Heart left ventricle (tissue), 13 donors: Measurements from ENCODE around the gene DCAF5.

Source experiments
- CTCF ChIP-seq, 12 donors: fragments of 200-600 bp; sonication (generic) in 4 of 12; IDR thresholded peaks; one replicate each; pipeline versions ENCODE4 v1.5.0 to v1.8.0; 2018 to 2022; ENCODE audit warnings: antibody characterized with exemption in 12 of 12, mild to moderate bottlenecking in 5 of 12
- POLR2A ChIP-seq, 2 donors: fragments of 450-650 bp; IDR thresholded peaks; one replicate each; pipeline ENCODE4 v1.6.1; 2017; ENCODE audit warnings: antibody characterized with exemption in 2 of 2, mild to moderate bottlenecking in 2 of 2, moderate library complexity in 2 of 2
- donor health status: ischemic (EF 13 %, LVEDD 7.1; RV severe dilation, severe dysfunction).
- donor health status: DM: no; HTN: yes; CAD: no.
- donor health status: DM: no; HTN: no; CAD: no.
- donor health status: ischemic (EF 25% LVEDD 6.9; RV normal size, moderate dysfunction).
- donor health status: ischemic (EF 25% LVEDD 5.7; RV mildly dilated, moderate dysfunction).
- donor health status: ischemic (EF 35%, LVEDD 5.7; RV mildly dilated, moderate dysfunction).
- donor health status: nonischemic (EF 11% LVEDD 7.7; RV severe dilation, severe dysfunction).
- donor health status: DM: yes; HTN: yes; CAD: no.
- donor health status: PGD.
- donor health status: ischemic (EF 29% LVEDD 5.4; RV normal size, mild dysfunction).
- donor health status: nonischemic (EF 23%, LVEDD 6.1; RV moderate dilation, normal function).

GRCh38 chr14:69006346-69006745 is 146.6 kb downstream of the DCAF5 start:
- TF ChIP-seq CTCF (IDR thresholded peaks at IDR 0.05) = no peak
- TF ChIP-seq POLR2A (IDR thresholded peaks at IDR 0.05) = no peak
